OCI-LY7 (cell line): ENCODE results near the gene PLOD1. TPM values are rescaled to one million over a fixed set of nuclear protein-coding genes. Genes with fewer than 3 reads are reported as not detected.

Experiments used
- BruUV-seq: library from RNA; stranded (reverse); fragments of 400-500 nt; replicated peaks from 2 replicates; lab custom pipeline; 2021; lab: Mats Ljungman, UMichigan
- CTCF ChIA-PET: fragments of 300-600 bp; sonication (Branson Sonifier 250); formaldehyde crosslinking; loops from one replicate; lab custom pipeline; 2022; ENCODE audit warnings: antibody characterized with exemption; ENCODE audit not compliant: unreplicated experiment; lab: Charles Lee
- POLR2A ChIA-PET: fragments of 300-600 bp; sonication (Branson Sonifier 250); formaldehyde crosslinking; loops from one replicate; lab custom pipeline; 2022; ENCODE audit warnings: antibody characterized with exemption; lab: Charles Lee
- DNase-seq: peaks from one replicate; pipeline ENCODE4 v3.0.0-alpha.2; 2015; ENCODE audit warnings: low spot score
- H2AFZ ChIP-seq: fragments of 200-600 bp; sonication (generic), shearing (Covaris generic); 2 replicates; pipeline ENCODE4 v1.6.1; 2014; ENCODE audit warnings: mild to moderate bottlenecking, antibody characterized with exemption, low read length, moderate library complexity
- H3K27ac ChIP-seq: fragments of 200-600 bp; sonication (generic); 2 replicates; pipeline ENCODE4 v1.5.1; 2014; ENCODE audit warnings: mixed run types, low read depth, mild to moderate bottlenecking, moderate library complexity, low read length, inconsistent platforms; ENCODE audit not compliant: poor library complexity, severe bottlenecking
- H3K36me3 ChIP-seq: fragments of 200-600 bp; sonication (generic); 2 replicates; pipeline ENCODE4 v1.6.1; 2014; ENCODE audit warnings: mild to moderate bottlenecking, antibody characterized with exemption, low read length, moderate library complexity, mixed read lengths; ENCODE audit not compliant: insufficient read depth
- H3K4me1 ChIP-seq: fragments of 200-600 bp; sonication (generic); 2 replicates; pipeline ENCODE4 v1.5.1; 2014; ENCODE audit warnings: mild to moderate bottlenecking, low read length; ENCODE audit not compliant: insufficient read depth, poor library complexity, severe bottlenecking
- H3K4me2 ChIP-seq: fragments of 200-600 bp; sonication (generic); 2 replicates; pipeline ENCODE4 v1.6.1; 2014; ENCODE audit warnings: mild to moderate bottlenecking, low read length
- H3K4me3 ChIP-seq: fragments of 200-600 bp; sonication (generic); 2 replicates; pipeline ENCODE4 v1.5.1; 2014; ENCODE audit warnings: mild to moderate bottlenecking, low read depth, low read length; ENCODE audit not compliant: poor library complexity, severe bottlenecking
- H3K79me2 ChIP-seq: fragments of 200-600 bp; sonication (generic); 2 replicates; pipeline ENCODE4 v1.6.1; 2016; ENCODE audit warnings: low read depth, mild to moderate bottlenecking, low read length, moderate library complexity, mixed read lengths; ENCODE audit not compliant: insufficient read depth
- H3K9me2 ChIP-seq: fragments of 200-600 bp; sonication (generic); 2 replicates; pipeline ENCODE4 v1.6.1; 2016; ENCODE audit warnings: mild to moderate bottlenecking, low read length, mixed read lengths; ENCODE audit not compliant: insufficient read depth
- H3K9me3 ChIP-seq: fragments of 200-600 bp; sonication (generic); 2 replicates; pipeline ENCODE4 v1.6.1; 2014; ENCODE audit warnings: mild to moderate bottlenecking, mixed run types, low read length, mixed read lengths
- H4K20me1 ChIP-seq: fragments of 200-600 bp; sonication (generic); 2 replicates; pipeline ENCODE4 v1.6.1; 2014; ENCODE audit warnings: mild to moderate bottlenecking, antibody characterized with exemption, low read length, moderate library complexity, mixed read lengths; ENCODE audit not compliant: insufficient read depth
- EZH2phosphoT487 ChIP-seq: fragments of 200-600 bp; sonication (generic); IDR thresholded peaks from 2 replicates; pipeline ENCODE4 v1.6.1; 2018; ENCODE audit warnings: low read depth, borderline replicate concordance, mild to moderate bottlenecking, mixed run types, antibody characterized with exemption, low read length, moderate library complexity, mixed read lengths
- intact Hi-C: fragments of 100-400 bp; cut with micrococcal nuclease; formaldehyde crosslinking; loops from one replicate; pipeline ENCODE4 v1.10.0; 2022; ENCODE audit not compliant: unreplicated experiment
- total RNA-seq, 2 experiments: library from RNA; depleted of rRNA in 1 of 2; stranded (reverse); fragments of >200 nt in 1 of 2; shearing (Covaris generic) in 1 of 2; gene quantifications; 2 replicates each; pipeline ENCODE4 v1.2.3, GENCODE V29; 2014 to 2022
- TF ChIP-seq, protein P1 (sequence below): fragments of 200-600 bp; sonication (generic); conservative IDR thresholded peaks from 2 replicates; pipeline ENCODE4 v1.5.1; 2014; ENCODE audit warnings: mild to moderate bottlenecking, antibody characterized with exemption, low read length, moderate library complexity, mixed read lengths

PLOD1 gene
- total RNA-seq, 2 experiments from 2014 or later = 11.3 to 11.7 TPM

DNA sequence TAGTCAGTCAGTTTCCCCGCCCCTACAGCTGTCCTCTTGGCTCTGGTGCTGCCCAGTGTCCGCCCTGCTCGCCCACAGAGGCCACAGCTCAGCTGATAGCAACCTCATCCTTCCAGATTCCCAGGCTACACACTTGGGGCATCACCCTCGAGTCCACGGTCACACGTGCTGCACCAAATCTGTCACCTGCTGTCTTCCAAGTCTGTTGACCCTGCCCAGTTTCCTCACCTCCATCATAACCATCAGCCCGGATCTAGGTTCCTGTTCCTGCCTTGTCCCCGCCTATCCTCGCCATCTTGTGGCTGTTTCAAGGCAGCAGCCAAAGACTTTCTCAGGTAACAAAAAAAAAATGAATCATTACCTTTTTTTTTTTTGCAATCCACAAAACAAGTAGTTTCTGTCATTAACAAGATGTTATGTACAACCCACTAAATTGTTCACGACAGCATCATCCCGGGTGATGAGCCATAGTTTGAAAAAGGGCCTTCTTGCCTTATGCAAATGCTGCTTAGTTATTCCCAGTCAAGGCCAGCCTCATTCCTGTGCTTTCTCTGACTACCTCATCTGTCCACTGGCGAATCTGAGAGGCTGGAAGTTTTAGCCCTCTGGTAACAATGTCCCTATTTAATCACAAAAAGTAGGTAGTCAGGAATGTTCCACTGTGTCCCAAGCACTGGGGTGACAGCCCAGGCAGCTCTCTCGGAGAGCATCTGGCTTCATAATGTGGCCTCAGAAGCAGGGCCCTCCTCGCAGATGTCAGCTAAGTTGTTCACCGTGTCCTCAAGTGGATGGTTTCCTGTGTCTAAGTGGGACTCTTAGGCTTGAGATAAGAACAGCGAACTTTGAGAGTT is 79.8 kb downstream of the PLOD1 start:
- H3K9me3 ChIP-seq = no peaks in the 10 kb centered on the region
- H3K4me2 ChIP-seq = no peak overlapping the region
- no peak overlapping the region for H3K4me3 ChIP-seq
- DNase-seq = no peak
- peaks cover 47% of the 10 kb centered on the region for H3K36me3 ChIP-seq
- no peak overlapping the region for H3K27ac ChIP-seq
- no peaks in the 10 kb centered on the region for H3K4me1 ChIP-seq
- no TSS peak for BruUV-seq
- H3K9me2 ChIP-seq = no peaks in the 10 kb centered on the region
- intact Hi-C loops = no loop called here
- H2AFZ ChIP-seq = no peak overlapping the region
- POLR2A ChIA-PET = no interaction called here
- CTCF ChIA-PET = no interaction called here
- no peaks in the 10 kb centered on the region for H4K20me1 ChIP-seq
- no peak for TF ChIP-seq EZH2phosphoT487
- TF ChIP-seq, protein P1, sequence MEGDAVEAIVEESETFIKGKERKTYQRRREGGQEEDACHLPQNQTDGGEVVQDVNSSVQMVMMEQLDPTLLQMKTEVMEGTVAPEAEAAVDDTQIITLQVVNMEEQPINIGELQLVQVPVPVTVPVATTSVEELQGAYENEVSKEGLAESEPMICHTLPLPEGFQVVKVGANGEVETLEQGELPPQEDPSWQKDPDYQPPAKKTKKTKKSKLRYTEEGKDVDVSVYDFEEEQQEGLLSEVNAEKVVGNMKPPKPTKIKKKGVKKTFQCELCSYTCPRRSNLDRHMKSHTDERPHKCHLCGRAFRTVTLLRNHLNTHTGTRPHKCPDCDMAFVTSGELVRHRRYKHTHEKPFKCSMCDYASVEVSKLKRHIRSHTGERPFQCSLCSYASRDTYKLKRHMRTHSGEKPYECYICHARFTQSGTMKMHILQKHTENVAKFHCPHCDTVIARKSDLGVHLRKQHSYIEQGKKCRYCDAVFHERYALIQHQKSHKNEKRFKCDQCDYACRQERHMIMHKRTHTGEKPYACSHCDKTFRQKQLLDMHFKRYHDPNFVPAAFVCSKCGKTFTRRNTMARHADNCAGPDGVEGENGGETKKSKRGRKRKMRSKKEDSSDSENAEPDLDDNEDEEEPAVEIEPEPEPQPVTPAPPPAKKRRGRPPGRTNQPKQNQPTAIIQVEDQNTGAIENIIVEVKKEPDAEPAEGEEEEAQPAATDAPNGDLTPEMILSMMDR = peak; percentile 48
- H3K79me2 ChIP-seq = no peaks in the 10 kb centered on the region

DNA sequence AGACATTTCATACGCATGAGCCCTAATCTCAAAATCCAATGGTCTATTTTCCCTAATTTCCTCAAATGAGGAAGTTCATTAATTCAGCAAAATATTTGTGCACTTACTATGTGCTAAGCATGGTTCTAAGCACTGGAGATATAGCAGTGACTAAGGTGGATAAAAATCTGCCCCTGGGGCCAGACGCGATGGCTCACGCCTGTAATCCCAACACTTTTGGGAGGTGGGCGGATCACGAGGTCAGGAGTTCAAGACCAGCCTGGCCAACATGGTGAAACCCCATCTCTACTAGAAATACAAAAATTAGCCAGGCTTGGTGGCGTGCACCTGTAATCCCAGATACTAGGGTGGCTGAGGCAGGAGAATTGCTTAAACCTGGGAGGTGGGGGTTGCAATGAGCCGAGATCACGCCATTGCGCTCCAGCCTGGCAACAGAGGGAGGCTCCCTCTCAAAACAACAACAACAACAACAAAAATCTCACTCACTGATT is 80.5 kb downstream of the PLOD1 start:
- CTCF ChIA-PET = no interaction called here
- no peaks in the 10 kb centered on the region for H3K9me2 ChIP-seq
- H3K4me1 ChIP-seq = peaks cover 1% of the 10 kb centered on the region
- no peak overlapping the region for H3K4me2 ChIP-seq
- H3K9me3 ChIP-seq = no peaks in the 10 kb centered on the region
- TF ChIP-seq, protein P1 = no peak
- TF ChIP-seq EZH2phosphoT487 = no peak
- POLR2A ChIA-PET = no interaction called here
- BruUV-seq = no TSS peak
- no peak for DNase-seq
- H3K4me3 ChIP-seq = no peak overlapping the region
- H4K20me1 ChIP-seq = no peaks in the 10 kb centered on the region
- peaks cover 41% of the 10 kb centered on the region for H3K36me3 ChIP-seq
- intact Hi-C loops = no loop called here
- H3K27ac ChIP-seq = no peak overlapping the region
- peaks cover 3% of the 10 kb centered on the region; the same call in 1 of the 2 replicates for H3K79me2 ChIP-seq
- H2AFZ ChIP-seq = no peak overlapping the region

DNA sequence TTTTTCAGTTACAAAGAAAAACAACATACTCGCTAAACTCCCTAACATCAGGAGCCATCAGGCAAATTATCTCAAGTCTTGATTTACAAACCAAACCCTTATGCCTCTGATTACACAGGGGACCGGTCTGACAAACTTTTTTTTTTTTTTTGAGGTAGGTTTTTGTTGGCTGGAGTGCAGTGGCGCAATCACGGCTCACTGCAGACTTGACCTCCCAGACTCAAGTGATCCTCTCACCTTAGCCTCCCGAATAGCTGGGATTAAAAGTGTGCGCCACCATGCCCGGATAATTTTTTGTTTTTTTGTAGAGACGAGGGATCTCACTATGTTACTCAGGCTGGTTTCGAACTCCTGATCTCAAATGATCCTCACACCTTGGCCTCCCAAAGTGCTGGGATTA is 81.0 kb downstream of the PLOD1 start:
- Histone ChIP-seq H3K4me3 (no peak overlapping the region), H3K36me3 (peaks cover 37% of the 10 kb centered on the region), H3K27ac (no peak overlapping the region), H2AFZ (no peak overlapping the region), H3K9me3 (no peaks in the 10 kb centered on the region), H3K4me1 (peaks cover 6% of the 10 kb centered on the region), H3K9me2 (no peaks in the 10 kb centered on the region), H3K79me2 (peaks cover 7% of the 10 kb centered on the region; the same call in 1 of the 2 replicates), H3K4me2 (no peak overlapping the region), H4K20me1 (no peaks in the 10 kb centered on the region)
- TF ChIP-seq, protein P1 = no peak
- ChIA-PET POLR2A (no interaction called here), CTCF (no interaction called here)
- intact Hi-C loops = no loop called here
- DNase-seq = no peak
- BruUV-seq = no TSS peak
